Heart left ventricle (tissue), 13 donors: Measurements from ENCODE around the gene LAMA2.

ENCODE experiments used
- CTCF ChIP-seq, 12 donors: fragments of 200-600 bp; sonication (generic) in 4 of 12; IDR thresholded peaks; one replicate each; pipeline versions ENCODE4 v1.5.0 to v1.8.0; 2018 to 2022; ENCODE audit warnings: antibody characterized with exemption in 12 of 12, mild to moderate bottlenecking in 5 of 12
- POLR2A ChIP-seq, 2 donors: fragments of 450-650 bp; IDR thresholded peaks; one replicate each; pipeline ENCODE4 v1.6.1; 2017; ENCODE audit warnings: antibody characterized with exemption in 2 of 2, mild to moderate bottlenecking in 2 of 2, moderate library complexity in 2 of 2
- donor health status: ischemic (EF 13 %, LVEDD 7.1; RV severe dilation, severe dysfunction).
- donor health status: DM: no; HTN: yes; CAD: no.
- donor health status: DM: no; HTN: no; CAD: no.
- donor health status: ischemic (EF 25% LVEDD 6.9; RV normal size, moderate dysfunction).
- donor health status: ischemic (EF 25% LVEDD 5.7; RV mildly dilated, moderate dysfunction).
- donor health status: ischemic (EF 35%, LVEDD 5.7; RV mildly dilated, moderate dysfunction).
- donor health status: nonischemic (EF 11% LVEDD 7.7; RV severe dilation, severe dysfunction).
- donor health status: DM: yes; HTN: yes; CAD: no.
- donor health status: PGD.
- donor health status: ischemic (EF 29% LVEDD 5.4; RV normal size, mild dysfunction).
- donor health status: nonischemic (EF 23%, LVEDD 6.1; RV moderate dilation, normal function).

- TF ChIP-seq CTCF (IDR thresholded peaks at IDR 0.05): no peak
- no peak for TF ChIP-seq POLR2A (IDR thresholded peaks at IDR 0.05)
These were observed 228.9 kb downstream of the LAMA2 start for GRCh38 chr6:129111853-129112252.
